ENCODE measurements around the gene NOPCHAP1. TPM values are rescaled to one million over a fixed set of nuclear protein-coding genes. Genes with fewer than 3 reads are reported as not detected.
"Not testable (repeated sequence)": the region's sequence is repeated elsewhere in the genome, so short reads cannot be mapped to it uniquely, and the experiment has no call there.

Gene NOPCHAP1
- polyA plus RNA-seq, 3 donors, result 11.0 to 16.2 (median 12.1) TPM

GRCh38 chr12:104958805-104959334, 27.2 kb upstream of the NOPCHAP1 start:
- no peak for DNase-seq (ENCODE audit: extremely low read depth in 1 of 11, low read depth in 9 of 11, low spot score in 4 of 11)

- DNase-seq (ENCODE audit: extremely low read depth in 1 of 11, low read depth in 9 of 11, low spot score in 4 of 11), result no peak
Measured at GRCh38 chr12:104959335-104959841, 26.7 kb upstream of the NOPCHAP1 start.

- DNase-seq (ENCODE audit: extremely low read depth in 1 of 11, low read depth in 9 of 11, low spot score in 4 of 11), result no peak
Measured at GRCh38 chr12:104960464-104960863, 25.7 kb upstream of the NOPCHAP1 start.

GRCh38 chr12:104963757-104964156, 22.4 kb upstream of the NOPCHAP1 start:
- DNase-seq (ENCODE audit: extremely low read depth in 1 of 11, low read depth in 9 of 11, low spot score in 4 of 11), result no peak

- DNase-seq (ENCODE audit: extremely low read depth in 1 of 11, low read depth in 9 of 11, low spot score in 4 of 11), result no peak
Measured at GRCh38 chr12:104964167-104964855, 21.8 kb upstream of the NOPCHAP1 start.

- DNase-seq (ENCODE audit: extremely low read depth in 1 of 11, low read depth in 9 of 11, low spot score in 4 of 11), result no peak
Measured at GRCh38 chr12:104964856-104965205, 21.3 kb upstream of the NOPCHAP1 start.

- DNase-seq (ENCODE audit: extremely low read depth in 1 of 11, low read depth in 9 of 11, low spot score in 4 of 11), result no peak
Measured at GRCh38 chr12:104966677-104967076, 19.4 kb upstream of the NOPCHAP1 start.

GRCh38 chr12:104969343-104969742, 16.8 kb upstream of the NOPCHAP1 start:
- no peak for DNase-seq (ENCODE audit: extremely low read depth in 1 of 11, low read depth in 9 of 11, low spot score in 4 of 11)

- DNase-seq (ENCODE audit: extremely low read depth in 1 of 11, low read depth in 9 of 11, low spot score in 4 of 11), result no peak
Measured at GRCh38 chr12:104971306-104971705, 14.8 kb upstream of the NOPCHAP1 start.

GRCh38 chr12:104973250-104973649, 12.9 kb upstream of the NOPCHAP1 start:
- no peak for DNase-seq (ENCODE audit: extremely low read depth in 1 of 11, low read depth in 9 of 11, low spot score in 4 of 11)

- DNase-seq (ENCODE audit: extremely low read depth in 1 of 11, low read depth in 9 of 11, low spot score in 4 of 11), result no peak
Measured at GRCh38 chr12:104974626-104975290, 11.4 kb upstream of the NOPCHAP1 start.

- DNase-seq (ENCODE audit: extremely low read depth in 1 of 11, low read depth in 9 of 11, low spot score in 4 of 11), result no peak
Measured at GRCh38 chr12:104975587-104976343, 10.4 kb upstream of the NOPCHAP1 start.

GRCh38 chr12:104976703-104977102, 9.4 kb upstream of the NOPCHAP1 start:
- DNase-seq (ENCODE audit: extremely low read depth in 1 of 11, low read depth in 9 of 11, low spot score in 4 of 11), result no peak

GRCh38 chr12:104977688-104978087, 8.4 kb upstream of the NOPCHAP1 start:
- not testable (repeated sequence) for DNase-seq (ENCODE audit: extremely low read depth in 1 of 11, low read depth in 9 of 11, low spot score in 4 of 11)

GRCh38 chr12:104985206-104985605, 910 bp upstream of the NOPCHAP1 start:
- DNase-seq (ENCODE audit: extremely low read depth in 1 of 11, low read depth in 9 of 11, low spot score in 4 of 11), result no peak

GRCh38 chr12:104990950-104991349, 4.8 kb downstream of the NOPCHAP1 start:
- no peak for DNase-seq (ENCODE audit: extremely low read depth in 1 of 11, low read depth in 9 of 11, low spot score in 4 of 11)

- no peak for DNase-seq (ENCODE audit: extremely low read depth in 1 of 11, low read depth in 9 of 11, low spot score in 4 of 11)
Measured at GRCh38 chr12:104991565-104992128, 5.5 kb downstream of the NOPCHAP1 start.

GRCh38 chr12:104994336-104994735, 8.2 kb downstream of the NOPCHAP1 start:
- no peak for DNase-seq (ENCODE audit: extremely low read depth in 1 of 11, low read depth in 9 of 11, low spot score in 4 of 11)

- DNase-seq (ENCODE audit: extremely low read depth in 1 of 11, low read depth in 9 of 11, low spot score in 4 of 11), result no peak
Measured at GRCh38 chr12:104997541-104997940, 11.4 kb downstream of the NOPCHAP1 start.
